Measurements from ENCODE around the gene ITPKA. TPM values are rescaled to one million over a fixed set of nuclear protein-coding genes. Genes with fewer than 3 reads are reported as not detected.

The ITPKA gene
- total and polyA plus RNA-seq, 2 donors (not counting 1 experiment from before 2014, with no cell fraction given) = 0.22 TPM; not detected in 1

DNA sequence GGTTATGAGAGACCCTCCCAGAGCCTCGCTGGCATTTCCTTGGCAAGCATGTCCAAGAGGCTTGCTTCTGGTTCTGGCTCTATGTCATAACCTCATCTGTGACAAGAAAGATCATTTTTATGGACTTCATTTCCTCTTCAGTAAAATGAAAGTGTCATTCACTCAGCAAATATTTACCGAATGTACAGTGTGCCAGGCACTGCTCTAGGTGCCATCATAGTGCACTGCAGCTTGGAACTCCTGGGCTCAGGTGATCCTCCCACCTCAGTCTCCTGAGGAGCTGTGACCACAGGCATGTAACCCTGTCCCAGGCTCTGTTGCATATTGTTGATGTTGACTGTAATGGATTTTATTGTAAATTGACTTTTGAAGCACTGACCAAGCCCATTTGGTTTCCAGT is 18.7 kb upstream of the ITPKA start:
- Histone ChIP-seq H4K20me1 (ENCODE audit: control insufficient read depth, insufficient read depth, low read length, poor library complexity, severe bottlenecking) (no peaks in the 10 kb centered on the region), H3K4me2 (replicated peaks; ENCODE audit: low read depth, low read length, poor library complexity, severe bottlenecking) (no peak overlapping the region), H3K27ac (ENCODE audit: low read length in 2 of 2) (no peak overlapping the region), H2AFZ (ENCODE audit: insufficient read depth, low read depth, low read length, poor library complexity, severe bottlenecking) (no peak overlapping the region), H3K36me3 (replicated peaks in 1 of 2; ENCODE audit: control extremely low read depth in 1 of 2, control insufficient read depth in 1 of 2, extremely low read depth in 1 of 2, insufficient read depth in 2 of 2, low read length in 1 of 2) (peaks cover 22 to 72% of the 10 kb centered on the region in 2 experiments), H3K4me1 (ENCODE audit: control insufficient read depth in 2 of 2, insufficient read depth in 2 of 2, low read length in 2 of 2) (no peaks in the 10 kb centered on the region), H3K79me2 (ENCODE audit: control insufficient read depth, insufficient read depth, low read length) (no peaks in the 10 kb centered on the region), H3K27me3 (replicated peaks in 1 of 4; ENCODE audit: control extremely low read depth in 1 of 4, control insufficient read depth in 3 of 4, insufficient read depth in 4 of 4, low read length in 3 of 4) (no peaks in the 10 kb centered on the region), H3K9me3 (ENCODE audit: control extremely low read depth in 1 of 3, control insufficient read depth in 2 of 3, insufficient read depth in 1 of 3, low read length in 2 of 3) (no peaks in the 10 kb centered on the region), H3K4me3 (ENCODE audit: control extremely low read depth in 1 of 5, extremely low read depth in 1 of 5, insufficient read depth in 1 of 5, low read depth in 2 of 5, low read length in 4 of 5) (no peak overlapping the region), H3K9ac (ENCODE audit: low read length) (no peak overlapping the region)
- TF ChIP-seq, protein P1, sequence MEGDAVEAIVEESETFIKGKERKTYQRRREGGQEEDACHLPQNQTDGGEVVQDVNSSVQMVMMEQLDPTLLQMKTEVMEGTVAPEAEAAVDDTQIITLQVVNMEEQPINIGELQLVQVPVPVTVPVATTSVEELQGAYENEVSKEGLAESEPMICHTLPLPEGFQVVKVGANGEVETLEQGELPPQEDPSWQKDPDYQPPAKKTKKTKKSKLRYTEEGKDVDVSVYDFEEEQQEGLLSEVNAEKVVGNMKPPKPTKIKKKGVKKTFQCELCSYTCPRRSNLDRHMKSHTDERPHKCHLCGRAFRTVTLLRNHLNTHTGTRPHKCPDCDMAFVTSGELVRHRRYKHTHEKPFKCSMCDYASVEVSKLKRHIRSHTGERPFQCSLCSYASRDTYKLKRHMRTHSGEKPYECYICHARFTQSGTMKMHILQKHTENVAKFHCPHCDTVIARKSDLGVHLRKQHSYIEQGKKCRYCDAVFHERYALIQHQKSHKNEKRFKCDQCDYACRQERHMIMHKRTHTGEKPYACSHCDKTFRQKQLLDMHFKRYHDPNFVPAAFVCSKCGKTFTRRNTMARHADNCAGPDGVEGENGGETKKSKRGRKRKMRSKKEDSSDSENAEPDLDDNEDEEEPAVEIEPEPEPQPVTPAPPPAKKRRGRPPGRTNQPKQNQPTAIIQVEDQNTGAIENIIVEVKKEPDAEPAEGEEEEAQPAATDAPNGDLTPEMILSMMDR (IDR thresholded peaks at IDR 0.05) = no peak
- no peak for TF ChIP-seq EZH2 (IDR thresholded peaks at IDR 0.05; ENCODE audit: borderline replicate concordance, insufficient read depth, low read depth, low read length, poor library complexity, severe bottlenecking)
- intact Hi-C loops (cut with micrococcal nuclease) = no loop called here
- H3K4me1 Mint-ChIP-seq = no peaks in the 10 kb centered on the region
- ATAC-seq (ENCODE audit: low read depth) (no peak), DNase-seq (no peak)
- ChIA-PET CTCF (interaction anchor here (1.2 kb wide), 1 partner anchor 9 kb away, joined by 4 read pairs; no protein-coding TSS in a partner anchor), POLR2A (no interaction called here)
- no peaks in the 10 kb centered on the region for H3K9me3 Mint-ChIP-seq (ENCODE audit: insufficient read depth)
- H3K27me3 Mint-ChIP-seq = no peaks in the 10 kb centered on the region
- H3K27ac Mint-ChIP-seq = no peak overlapping the region
- no peak overlapping the region for H3K4me3 Mint-ChIP-seq
- WGBS (ENCODE audit: insufficient coverage) = 20% methylated on average over 1 of the region's 2 CpGs

DNA sequence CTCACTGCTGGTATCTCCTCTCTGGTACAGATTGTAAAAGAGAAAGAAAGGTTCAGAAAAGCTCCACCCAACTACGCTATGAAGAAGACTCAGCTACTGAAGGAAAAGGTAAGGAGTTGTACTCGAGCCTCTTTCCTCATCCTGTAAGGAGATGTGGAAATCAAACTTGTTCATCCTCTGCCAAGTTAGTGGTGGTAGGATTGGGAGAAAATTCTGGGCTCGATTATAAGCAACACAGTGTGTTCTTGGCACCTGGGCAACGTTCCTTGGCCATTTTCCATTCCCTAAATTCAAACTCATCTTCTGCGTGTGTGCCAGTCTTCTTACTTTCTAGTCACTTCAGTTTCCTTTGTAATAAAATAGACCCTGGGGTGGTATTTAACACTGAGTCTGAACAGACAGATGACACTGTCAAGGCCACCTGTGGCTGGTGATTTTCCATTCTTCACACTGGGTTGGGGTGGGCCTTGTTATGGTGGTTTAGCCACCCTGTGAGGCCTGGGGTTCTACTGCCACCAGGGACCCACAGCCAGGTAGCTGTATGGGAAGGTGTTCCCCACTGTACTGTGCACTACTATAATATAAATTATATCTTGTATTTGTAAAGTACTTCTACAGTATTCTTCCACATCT is 17.1 kb upstream of the ITPKA start:
- Mint-ChIP-seq H3K27me3 (no peaks in the 10 kb centered on the region), H3K4me3 (no peak overlapping the region), H3K4me1 (no peaks in the 10 kb centered on the region), H3K9me3 (ENCODE audit: insufficient read depth) (no peaks in the 10 kb centered on the region), H3K27ac (no peak overlapping the region)
- WGBS (ENCODE audit: insufficient coverage) = 80% methylated on average over 1 of the region's 5 CpGs
- Histone ChIP-seq H3K27ac (ENCODE audit: low read length in 2 of 2) (no peak overlapping the region), H3K4me1 (ENCODE audit: control insufficient read depth in 2 of 2, insufficient read depth in 2 of 2, low read length in 2 of 2) (no peaks in the 10 kb centered on the region), H3K4me2 (replicated peaks; ENCODE audit: low read depth, low read length, poor library complexity, severe bottlenecking) (no peak overlapping the region), H4K20me1 (ENCODE audit: control insufficient read depth, insufficient read depth, low read length, poor library complexity, severe bottlenecking) (no peaks in the 10 kb centered on the region), H2AFZ (ENCODE audit: insufficient read depth, low read depth, low read length, poor library complexity, severe bottlenecking) (no peak overlapping the region), H3K4me3 (ENCODE audit: control extremely low read depth in 1 of 5, extremely low read depth in 1 of 5, insufficient read depth in 1 of 5, low read depth in 2 of 5, low read length in 4 of 5) (no peak overlapping the region), H3K27me3 (replicated peaks in 1 of 4; ENCODE audit: control extremely low read depth in 1 of 4, control insufficient read depth in 3 of 4, insufficient read depth in 4 of 4, low read length in 3 of 4) (no peaks in the 10 kb centered on the region), H3K9ac (ENCODE audit: low read length) (no peak overlapping the region), H3K79me2 (ENCODE audit: control insufficient read depth, insufficient read depth, low read length) (no peaks in the 10 kb centered on the region), H3K36me3 (replicated peaks in 1 of 2; ENCODE audit: control extremely low read depth in 1 of 2, control insufficient read depth in 1 of 2, extremely low read depth in 1 of 2, insufficient read depth in 2 of 2, low read length in 1 of 2) (peaks cover 15 to 75% of the 10 kb centered on the region in 2 experiments), H3K9me3 (ENCODE audit: control extremely low read depth in 1 of 3, control insufficient read depth in 2 of 3, insufficient read depth in 1 of 3, low read length in 2 of 3) (no peaks in the 10 kb centered on the region)
- intact Hi-C loops (cut with micrococcal nuclease) = no loop called here
- ChIA-PET CTCF (interaction anchor here (1.2 kb wide), 1 partner anchor 10 kb away, joined by 4 read pairs; no protein-coding TSS in a partner anchor), POLR2A (no interaction called here)
- no peak for TF ChIP-seq EZH2 (IDR thresholded peaks at IDR 0.05; ENCODE audit: borderline replicate concordance, insufficient read depth, low read depth, low read length, poor library complexity, severe bottlenecking)
- TF ChIP-seq, protein P1 (IDR thresholded peaks at IDR 0.05) = no peak
- DNase-seq (no peak), ATAC-seq (ENCODE audit: low read depth) (no peak)

Data from B cell (primary cell).